CD4-positive, alpha-beta T cell treated with Interleukin-15 for 1 hour (primary cell): ENCODE data around the gene SREBF1.
A peak's percentile ranks its signal among the peaks of the same experiment; 100 is the strongest.

Experiments
- DNase-seq: peaks from one replicate; pipeline ENCODE4 v3.0.0-alpha.2; 2020

Gene SREBF1

DNA sequence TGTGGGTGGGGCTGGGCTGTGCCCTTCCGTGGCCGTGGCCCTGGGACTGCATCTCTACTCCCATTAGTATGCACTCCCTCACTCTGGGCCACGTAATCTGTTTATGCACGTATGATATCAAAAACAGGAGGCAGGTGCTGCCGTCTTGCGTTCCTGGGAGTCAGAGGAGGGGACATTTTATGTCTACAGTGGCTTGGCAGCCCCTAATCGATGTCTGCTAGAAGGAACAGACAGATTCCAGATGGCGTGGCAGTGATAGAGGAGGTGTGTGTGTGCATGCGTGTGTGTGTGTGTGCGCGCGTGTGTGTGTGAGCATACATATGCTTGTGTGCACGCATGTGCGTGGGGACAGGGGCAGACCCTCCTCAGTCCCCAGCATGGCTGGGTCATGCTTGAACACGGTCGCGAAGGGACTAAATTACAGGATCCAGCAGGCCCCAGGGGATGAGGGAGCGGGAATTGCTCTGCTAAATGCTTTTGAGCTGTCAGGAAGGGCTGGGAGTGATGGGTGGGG is 44.7 kb downstream of the SREBF1 start:
- DNase-seq, result no peak

DNA sequence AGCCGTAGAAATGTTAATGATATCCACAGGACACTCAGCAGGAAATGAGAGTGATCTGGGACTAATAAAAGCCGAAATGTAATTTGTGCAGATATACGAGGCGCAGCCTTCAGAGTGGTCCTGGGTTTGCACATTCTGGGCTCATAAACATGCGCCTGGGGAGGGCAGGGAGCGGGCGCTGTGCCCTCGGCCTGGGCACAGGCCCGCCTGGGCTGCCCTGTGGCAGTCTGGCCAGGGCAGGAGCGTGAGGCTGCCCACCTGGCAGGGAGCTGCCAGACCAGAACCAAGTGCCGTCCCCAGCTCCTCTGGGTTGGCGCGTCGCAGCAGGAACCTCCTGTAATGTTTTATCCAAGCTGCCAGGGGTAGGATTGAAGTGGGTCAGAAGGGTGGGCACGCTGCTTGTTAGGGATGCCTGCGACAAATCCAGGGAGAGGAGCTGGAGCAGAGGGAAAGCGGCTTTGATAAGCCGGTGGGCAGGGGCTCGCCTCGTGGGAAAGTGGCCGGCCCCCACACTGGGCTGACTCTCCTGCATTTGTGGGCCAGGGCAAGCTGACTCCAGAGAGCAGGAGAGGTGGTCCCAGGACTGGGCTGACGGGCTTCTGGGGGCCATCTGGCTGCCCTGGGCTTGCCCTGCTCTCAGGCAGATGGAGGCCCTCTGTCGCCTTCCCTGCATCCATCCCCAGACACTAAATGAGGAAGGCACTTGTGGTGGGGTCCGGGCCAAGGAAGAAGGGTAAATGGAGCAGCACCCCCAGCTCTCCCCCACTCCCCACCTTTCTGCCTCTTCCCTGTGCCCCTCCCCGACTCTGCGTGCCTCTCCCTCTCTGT is 45.9 kb downstream of the SREBF1 start:
- DNase-seq, result no peak

DNA sequence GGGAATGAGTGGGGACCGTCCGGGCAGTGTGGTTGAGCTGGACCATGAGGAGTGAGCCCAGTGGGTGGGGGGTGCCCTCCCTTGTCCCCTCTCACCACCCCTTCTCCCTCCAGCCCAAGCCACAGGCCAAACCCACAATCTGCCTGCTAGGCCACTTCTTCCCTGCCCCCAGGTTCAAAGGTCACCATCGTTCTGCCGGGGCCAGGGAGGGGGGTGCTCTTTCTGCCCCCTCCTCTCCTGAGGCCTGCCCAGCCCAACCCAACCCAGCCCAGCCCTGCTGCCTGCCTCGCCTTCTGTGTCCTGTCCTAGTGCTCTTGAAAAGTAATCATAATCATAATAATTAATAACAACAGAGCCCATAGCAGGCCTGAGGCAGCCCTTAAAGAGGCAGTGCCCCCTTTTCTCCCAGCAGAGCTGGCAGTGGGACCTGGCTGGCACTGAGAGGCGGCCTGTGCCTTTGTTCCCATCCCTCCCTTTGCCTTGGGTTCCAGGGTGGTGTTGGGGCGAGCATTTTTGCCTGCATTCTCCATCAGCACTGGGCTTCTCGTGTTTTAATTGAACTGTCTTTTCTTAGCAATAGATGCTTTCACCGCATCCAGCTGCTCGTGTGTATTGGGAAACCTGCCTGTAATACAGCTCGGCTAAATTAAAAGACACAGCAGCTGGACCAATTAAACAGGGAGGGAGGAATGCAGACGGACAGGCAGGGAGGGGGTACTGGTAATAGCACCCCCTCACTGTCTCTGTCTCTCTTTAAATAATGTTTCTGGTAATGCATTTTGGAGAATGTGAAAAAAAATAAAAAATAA is 46.8 kb downstream of the SREBF1 start:
- DNase-seq, result no peak

DNA sequence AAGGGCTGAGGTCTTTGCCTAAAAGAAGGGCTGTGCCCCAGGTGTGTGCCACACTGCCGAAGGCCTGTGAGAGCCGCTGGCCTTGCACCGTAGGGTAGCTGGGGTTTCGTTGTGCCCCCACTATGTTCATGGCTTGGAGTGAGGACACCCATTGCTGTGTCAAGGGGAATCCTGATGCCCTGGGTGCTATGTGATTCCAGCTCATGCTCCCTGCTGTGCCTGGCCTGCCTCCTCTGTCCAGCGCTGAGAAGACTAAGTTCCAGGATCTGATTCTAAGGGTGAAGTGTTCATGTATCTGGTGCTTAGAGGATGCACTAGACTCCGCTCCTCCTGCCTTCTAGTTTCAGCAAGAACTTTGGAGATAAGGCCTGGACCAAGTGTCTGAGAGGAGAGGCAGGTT is 47.4 kb downstream of the SREBF1 start:
- DNase-seq, result no peak

DNA sequence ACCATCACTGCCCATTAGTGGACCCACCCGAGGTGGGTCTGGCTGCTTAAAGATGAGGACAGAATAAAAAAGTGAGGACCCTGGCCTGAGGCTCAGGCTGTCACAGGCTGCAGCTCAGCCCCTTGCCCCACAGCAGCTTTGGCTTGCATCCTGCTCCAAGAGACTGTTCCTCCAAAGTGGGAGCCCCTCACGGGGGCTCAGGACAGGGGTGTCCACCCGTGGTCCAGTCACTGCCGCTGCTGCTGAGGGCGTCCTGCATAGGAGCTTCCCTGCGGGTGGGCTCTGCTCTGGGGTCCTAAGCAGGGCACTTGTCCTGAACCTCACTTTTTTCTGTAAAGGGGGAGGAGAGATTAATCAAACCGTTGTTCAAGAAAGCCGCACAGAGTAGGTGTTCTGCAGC is 47.8 kb downstream of the SREBF1 start:
- DNase-seq, result no peak

DNA sequence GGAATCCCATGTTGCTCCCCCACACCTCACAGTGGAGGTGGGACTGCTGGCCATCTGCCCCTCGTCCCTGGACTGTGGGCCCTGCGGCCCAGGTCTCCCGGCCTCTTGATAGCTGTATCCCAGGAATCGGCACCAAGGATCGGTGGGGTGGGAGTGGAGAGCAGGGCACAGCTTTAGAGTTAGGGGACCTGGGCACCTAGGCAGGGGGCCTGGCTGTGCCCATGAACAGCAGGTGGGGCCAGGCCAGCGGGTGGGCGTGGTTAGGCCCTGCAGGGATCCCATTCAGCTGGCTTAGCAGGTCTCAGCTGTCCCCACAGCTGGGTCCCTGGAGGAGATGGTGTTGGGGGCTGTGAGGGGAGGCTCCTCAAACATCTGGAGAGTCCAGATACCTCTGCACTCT is 49.2 kb downstream of the SREBF1 start:
- DNase-seq, result no peak

DNA sequence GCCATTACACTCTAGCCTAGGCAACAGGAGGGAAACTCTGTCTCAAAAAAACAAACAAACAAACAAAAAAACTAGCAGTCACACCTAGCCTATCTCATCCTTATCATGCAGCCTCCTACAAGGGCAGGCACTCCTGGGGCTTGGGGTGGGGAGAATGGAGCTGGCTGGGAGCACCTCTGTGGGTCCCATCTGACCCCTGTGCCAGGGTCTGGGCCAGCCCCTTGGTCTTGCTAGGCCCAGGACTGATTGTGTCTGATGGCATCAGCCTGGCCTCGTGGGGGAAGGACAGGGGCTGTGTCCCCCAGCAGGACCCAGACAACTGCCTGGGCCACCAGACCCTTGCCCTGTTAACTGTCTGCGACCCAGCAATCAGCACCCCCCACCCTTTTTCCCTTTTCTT is 49.8 kb downstream of the SREBF1 start:
- DNase-seq, result no peak

DNA sequence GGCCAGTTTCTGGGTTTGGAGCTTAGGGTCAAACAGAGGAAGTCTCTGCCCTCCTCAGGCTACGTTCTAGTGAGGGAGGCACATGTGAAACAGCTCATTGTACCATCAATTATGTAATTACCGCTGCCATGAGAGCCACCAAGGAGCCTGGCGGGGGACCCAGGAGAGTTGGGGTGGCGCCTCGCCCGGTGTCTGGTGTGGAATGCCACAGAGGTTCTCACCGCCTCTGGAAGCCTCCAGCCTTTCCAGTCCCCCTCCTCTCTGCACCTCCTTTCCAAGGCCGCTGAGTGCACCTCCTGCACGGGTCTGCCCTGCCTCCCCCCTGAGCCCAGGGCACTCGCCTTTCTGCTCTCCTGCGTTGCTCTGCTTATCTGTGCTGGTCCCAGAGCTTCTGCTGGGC is 51.4 kb downstream of the SREBF1 start:
- DNase-seq, result no peak

DNA sequence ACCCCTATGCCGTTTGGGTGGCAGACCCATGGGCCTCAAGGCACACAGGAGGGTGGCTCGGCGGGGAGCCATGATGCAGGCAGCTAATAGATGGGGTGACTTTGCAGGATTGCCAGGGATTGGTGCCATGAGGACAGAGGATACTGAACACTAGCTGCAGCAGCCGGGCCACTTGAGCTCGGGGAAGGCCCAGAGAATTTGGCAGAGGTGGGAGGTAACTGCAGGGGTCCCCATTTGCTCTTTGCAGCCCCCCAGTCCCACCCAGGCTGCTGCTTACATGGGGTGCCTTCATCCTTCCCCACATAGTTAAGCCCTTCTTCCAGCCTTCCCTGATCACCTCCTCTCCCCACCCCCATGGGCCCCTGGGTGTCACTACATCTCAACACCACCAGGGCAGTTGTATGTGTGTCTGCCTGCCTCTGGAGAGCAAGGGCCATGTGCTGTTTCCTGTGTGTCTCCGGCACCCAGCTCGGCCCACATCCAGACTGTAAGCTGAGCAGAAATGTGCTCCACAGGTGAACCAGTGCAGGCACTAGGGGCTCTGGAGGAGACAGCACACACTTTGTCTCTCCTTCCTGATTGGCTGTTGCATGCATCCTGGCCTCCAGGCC is 52.0 kb downstream of the SREBF1 start:
- no peak for DNase-seq

DNA sequence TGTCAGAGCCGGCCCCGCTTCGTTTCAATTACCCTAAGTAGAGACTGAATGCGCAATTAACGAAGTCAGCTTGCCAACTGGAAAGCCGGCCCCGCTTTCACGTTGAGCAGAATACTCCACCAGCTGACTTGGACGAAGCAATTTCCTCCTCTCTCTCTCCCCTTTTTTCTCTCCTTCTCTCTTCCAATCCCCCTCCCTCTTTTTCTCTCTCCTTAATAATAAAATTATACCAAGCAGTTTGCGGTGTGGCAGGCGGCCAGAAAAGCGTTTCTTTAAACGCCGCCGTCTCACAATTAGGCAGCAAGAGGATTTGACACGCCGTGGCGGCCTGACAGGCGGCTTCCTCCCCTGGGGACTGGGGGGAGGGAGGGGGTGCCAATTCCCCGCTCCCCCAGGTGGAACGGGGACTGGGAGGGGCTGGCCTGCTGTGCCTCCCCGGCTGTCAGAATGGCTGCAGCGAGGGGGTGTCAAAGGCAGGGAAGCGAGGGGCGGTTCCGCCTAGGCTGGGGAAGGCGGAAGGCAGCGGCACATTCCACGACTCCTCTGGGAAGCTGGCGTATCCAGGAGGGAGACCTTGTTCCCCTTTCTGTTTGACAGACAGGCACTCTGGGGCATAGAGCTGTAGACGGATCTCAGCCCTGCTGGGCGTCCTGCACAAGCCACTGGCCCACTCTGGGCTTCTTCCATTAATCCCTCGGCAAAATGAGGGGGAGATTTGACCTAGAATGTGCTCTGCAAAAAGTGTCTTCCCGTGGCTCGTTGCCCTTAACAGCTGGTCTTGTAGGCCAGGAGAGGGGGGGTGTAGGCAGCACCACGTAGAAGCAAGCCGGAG is 52.7 kb downstream of the SREBF1 start:
- DNase-seq, result peak; percentile 61

DNA sequence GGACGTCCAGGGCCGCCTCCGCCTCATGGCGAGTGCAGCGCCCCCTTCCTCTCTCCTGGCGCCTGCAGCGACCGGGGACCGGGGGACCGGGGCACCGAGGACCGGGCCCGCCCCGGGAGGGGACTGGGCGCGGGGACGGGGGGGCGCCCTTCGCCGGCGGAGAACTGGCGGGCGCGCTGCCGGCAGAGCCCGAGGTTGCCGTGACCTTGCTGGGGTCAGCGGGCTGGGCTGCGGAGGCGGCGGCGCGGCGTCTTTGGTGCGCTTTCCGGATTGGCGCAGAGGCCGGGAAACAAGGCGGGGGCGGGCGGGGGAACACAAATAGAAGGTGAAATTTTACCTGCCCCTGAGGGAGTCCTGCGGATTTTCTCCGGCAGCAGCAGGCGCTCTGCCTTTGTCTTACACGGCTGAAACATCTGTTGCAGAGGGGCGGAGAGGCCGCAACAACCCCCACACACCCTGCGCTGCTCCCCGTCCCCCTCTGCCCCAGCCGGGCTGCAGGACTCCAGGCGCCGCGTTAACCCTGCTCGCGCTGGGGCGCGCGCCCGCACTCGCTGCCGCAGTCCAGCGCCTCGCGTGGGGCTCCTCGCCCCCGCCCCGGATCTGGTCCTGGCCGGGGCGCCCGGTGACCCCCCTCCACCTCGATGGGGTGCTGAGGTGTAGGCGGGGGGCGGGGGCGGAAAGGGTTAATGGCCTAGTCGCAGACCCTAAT is 53.5 kb downstream of the SREBF1 start:
- peak; percentile 52 for DNase-seq

DNA sequence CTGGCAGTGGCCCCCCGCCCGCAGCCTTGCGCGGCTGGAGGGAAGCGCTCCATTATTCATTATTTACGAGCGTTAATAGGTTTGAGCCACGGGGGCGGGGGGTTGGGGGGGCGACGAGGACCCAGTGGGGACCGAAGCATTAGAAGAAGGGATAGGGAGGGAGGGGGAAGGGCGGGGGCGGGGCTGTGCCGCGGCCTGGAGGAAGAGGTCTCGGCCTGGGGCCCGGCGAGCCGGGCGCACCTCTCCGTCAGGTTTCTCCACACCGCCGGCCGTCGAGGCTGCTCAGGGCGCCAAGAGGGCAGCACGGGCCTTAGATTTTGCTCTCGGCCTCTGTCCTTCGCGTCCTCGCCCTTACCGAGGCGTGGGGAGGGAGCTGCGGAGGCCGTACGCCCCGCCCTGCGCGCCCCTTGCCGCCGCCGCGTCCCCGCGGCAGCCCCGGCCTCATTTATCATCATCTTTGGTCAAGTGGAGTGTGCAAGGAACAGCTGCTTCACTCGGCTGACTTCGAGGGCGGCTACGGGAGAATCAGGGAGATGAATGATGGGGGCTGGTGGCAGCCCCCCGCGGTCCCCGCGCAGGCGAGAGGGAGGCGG is 54.2 kb downstream of the SREBF1 start:
- no peak for DNase-seq

DNA sequence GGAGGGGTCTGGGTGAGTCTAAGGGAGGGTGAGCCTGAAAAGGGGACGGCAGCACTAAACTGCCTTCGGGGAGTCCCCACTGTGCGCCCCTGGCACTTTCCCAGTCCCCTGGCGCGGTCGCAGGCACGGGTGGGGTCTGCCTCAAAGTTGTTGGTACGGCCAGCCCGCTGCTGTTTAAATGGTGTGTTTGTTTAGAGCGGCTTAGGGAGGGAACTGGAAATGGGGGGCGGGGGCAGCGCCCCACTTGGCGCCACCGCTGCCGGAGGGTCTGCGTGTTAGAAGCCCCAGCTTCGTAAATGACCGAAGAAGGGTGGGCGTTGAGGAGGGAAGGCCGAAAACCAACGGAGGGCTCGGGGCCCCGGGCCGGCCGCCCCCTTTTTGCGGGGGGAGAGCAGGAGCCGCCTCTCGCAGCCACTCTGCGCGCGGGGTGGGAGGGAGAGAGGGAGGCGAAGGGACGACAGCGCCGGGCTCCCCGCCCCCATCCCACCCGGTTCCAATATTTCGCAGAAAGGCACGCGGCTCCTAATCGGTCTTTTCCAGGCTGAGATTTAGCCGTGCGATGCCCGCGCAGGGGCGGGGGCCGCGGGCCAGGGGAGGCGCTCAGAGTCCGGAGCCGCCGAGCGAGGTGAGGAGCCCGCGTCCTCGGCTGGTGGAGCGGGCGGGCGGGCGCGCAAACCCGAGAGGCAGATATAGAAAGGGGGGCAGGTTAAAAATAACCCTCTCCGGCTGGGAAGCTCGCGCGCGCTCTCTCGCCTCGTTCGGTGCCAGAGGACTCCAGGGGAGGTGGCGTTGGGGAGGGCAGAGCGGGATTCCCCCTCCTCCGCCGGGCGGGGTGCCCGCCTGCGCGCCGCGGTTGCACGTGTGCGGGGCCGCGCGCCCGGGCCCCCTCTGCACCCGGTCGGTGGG is 54.9 kb downstream of the SREBF1 start:
- DNase-seq, result no peak

DNA sequence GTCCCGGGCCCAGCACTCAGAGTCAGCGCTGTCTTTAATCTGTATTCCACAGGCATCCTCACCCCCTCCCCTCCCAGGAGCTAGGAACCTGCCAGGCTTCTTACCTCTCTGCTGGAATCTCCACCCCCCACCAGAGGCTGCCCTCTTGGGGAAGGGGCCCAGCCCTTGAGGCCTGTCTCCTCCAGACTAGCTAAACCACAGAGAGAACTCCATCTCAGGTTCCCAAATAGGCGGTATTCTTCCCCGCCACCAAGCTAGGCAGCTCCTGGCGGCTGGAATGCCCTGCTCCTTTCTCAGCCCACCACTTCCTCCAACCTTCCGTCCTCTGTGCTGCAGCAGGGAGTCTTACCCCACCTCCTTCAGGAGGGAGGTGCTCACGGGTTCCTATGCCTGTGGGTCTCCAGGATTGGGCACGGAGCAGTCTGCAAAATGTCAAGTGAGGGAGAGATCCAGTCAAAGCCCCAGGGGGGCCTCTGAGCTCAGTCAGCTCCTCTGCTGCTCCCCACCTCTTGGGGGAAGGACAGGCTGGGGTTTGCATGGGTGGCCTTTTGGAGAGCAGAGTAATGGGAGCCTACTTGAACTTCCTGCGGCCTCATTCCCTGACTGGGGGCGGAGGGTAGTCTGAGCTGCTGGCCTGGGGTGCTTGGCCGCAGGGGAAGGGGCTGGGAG is 55.7 kb downstream of the SREBF1 start:
- DNase-seq, result no peak

DNA sequence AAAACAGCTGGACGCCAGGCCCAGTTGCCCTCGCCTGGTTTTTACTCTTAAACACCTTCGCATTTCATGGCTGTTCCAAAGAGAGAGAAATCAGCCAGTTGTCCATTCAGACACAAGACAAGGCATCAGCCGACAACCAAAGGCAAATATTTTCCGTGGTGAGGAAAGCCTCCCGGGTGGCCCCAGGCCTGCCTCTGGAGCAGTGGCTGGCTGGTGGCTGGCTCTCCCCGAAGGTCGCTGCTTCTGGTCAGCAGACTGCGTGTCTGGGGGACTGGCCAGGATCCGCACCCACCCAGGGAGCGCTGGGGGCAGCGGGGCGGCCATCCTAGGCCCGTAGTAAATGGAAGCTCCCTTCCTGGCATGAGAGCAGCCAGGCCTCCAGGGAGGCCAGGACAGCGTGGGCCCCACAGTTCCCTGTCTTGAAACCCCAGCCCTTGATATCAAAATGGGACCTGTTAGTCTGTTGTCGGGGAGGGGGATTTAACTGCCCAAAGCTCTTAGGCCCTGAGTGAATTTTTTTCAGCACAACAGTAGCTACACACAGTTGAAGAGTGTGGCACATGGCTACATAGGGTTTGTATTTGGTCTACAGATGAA is 57.7 kb downstream of the SREBF1 start:
- DNase-seq, result no peak

DNA sequence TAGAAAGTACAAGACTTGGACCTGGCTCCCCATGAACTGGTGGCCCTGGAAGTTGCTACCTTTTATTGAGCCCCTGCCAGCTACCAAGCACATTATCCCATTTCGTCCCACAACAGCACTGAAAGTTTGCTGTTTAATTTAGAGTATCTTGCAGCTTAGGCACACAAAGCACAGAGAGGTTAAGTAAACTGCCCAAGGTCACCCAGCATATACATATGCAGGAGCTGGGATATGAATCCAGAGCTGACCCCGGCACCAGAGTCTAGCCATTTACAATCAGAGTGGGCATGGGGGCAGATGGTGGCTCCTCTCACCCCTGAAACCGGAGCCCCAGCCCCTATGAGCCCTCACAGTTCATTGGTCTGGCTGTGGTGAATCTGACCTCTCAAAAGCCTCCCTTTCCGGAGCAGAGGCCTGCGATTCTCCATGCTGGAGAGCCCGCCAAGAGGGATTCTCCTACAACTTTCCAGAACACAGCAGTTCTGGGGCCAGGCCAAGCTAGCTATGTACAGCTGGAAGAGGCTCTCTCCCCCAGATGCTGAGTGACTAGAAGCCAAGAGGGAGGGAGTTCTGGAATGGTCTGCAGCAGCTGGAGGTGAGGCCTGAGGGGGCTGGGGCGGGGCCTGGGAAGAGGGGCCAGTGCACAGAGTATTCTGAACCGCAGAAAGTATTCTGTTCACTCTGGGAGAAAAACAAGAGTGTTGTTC is 58.3 kb downstream of the SREBF1 start:
- DNase-seq, result no peak

DNA sequence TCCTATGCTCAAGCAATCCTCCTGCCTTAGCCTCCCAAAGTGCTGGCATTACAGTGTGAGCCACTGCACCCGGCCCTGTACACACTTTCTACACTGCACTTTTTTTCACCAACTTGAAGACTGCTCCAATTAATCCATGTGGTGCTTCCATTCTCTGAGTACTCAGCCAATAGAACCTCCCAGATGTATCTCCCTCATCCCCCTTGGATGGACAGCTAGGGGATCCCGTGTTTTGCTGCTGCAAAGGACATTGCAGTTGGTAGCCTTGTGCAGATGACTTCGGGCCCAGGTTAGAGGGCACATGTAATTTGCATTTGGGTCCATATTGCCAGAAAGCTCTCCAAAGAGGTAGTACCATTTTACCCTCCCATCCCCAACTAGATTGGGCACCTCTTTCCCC is 59.9 kb downstream of the SREBF1 start:
- no peak for DNase-seq

DNA sequence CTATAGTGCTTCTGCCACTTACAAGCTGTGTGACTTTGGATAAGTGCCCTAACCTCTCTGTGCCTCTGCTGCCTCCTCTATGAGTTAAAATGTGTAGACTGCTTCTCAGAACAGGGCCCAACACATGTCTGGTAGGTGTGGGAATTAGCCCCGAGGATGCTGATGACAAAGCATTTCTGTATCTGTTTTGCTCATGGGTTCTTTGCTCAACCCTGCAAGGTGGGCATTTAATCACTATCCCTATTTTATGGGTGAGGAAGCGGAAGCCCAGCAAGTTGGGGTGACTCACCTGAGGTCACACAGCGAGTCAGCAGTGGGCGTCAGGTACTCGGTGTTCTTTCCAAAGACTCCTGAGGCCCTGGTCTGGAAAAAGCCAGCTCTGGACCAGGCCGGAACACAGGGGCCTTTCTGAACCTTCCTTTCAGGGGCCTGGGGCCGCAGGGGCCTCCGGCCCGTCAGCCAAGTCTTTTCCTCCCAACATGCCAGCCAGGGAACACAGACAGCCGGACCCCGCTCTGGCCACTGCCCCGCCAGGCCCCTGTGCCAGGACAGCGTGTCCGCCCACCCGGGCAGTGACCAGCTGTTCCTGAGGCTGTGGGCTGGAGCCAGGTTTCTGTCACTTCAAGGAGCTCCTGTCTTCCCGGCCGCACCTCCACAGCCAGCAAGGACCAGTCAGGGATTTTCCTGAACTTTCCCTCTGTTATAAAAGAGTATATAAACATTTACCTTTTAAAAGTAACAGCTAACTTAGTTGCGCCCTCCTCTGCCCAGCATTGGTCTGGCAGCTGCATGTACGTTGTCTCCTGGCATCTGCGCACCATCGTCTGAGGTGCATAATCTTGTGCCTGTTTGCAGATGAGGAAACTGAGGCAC is 62.5 kb downstream of the SREBF1 start:
- DNase-seq, result no peak
